T-helper 2 cell treated with Interferon-gamma antibody and Interleukin-4, amounts not matched to agents 5 μg/mL and 100 μg/mL, for 36 hours (primary cell): ENCODE results near the gene FTO.

Experiments used
- DNase-seq: peaks from one replicate; pipeline ENCODE4 v3.0.0; 2021; ENCODE audit warnings: low spot score
- H3K27ac Mint-ChIP-seq: one replicate; pipeline ENCODE4 v1.8.0; 2021; ENCODE audit warnings: mild to moderate bottlenecking, mixed read lengths
- H3K27me3 Mint-ChIP-seq: one replicate; pipeline ENCODE4 v1.8.0; 2021; ENCODE audit warnings: low read depth, mixed read lengths
- H3K36me3 Mint-ChIP-seq: one replicate; pipeline ENCODE4 v1.8.0; 2021; ENCODE audit warnings: low read depth, mixed read lengths
- H3K4me1 Mint-ChIP-seq: one replicate; pipeline ENCODE4 v1.8.0; 2021; ENCODE audit warnings: low read depth, mixed read lengths
- H3K4me3 Mint-ChIP-seq: one replicate; pipeline ENCODE4 v1.8.0; 2022; ENCODE audit warnings: mild to moderate bottlenecking, moderate library complexity, mixed read lengths
- H3K9me3 Mint-ChIP-seq: one replicate; pipeline ENCODE4 v1.8.0; 2021; ENCODE audit warnings: mixed read lengths

The FTO gene

GRCh38 chr16:53913099-53913870 lies 209.3 kb downstream of the FTO start:
- no peaks in the 10 kb centered on the region for H3K9me3 Mint-ChIP-seq
- H3K4me3 Mint-ChIP-seq, result no peak overlapping the region
- peaks cover 46% of the 10 kb centered on the region for H3K4me1 Mint-ChIP-seq
- H3K36me3 Mint-ChIP-seq, result peaks cover 11% of the 10 kb centered on the region
- H3K27ac Mint-ChIP-seq, result no peak overlapping the region
- DNase-seq, result peak; percentile 10
- no peaks in the 10 kb centered on the region for H3K27me3 Mint-ChIP-seq

GRCh38 chr16:53913920-53914319 lies 210.0 kb downstream of the FTO start:
- H3K27me3 Mint-ChIP-seq, result no peaks in the 10 kb centered on the region
- H3K9me3 Mint-ChIP-seq, result no peaks in the 10 kb centered on the region
- H3K4me1 Mint-ChIP-seq, result peaks cover 44% of the 10 kb centered on the region
- DNase-seq, result no peak
- H3K27ac Mint-ChIP-seq, result no peak overlapping the region
- H3K36me3 Mint-ChIP-seq, result peaks cover 7% of the 10 kb centered on the region
- H3K4me3 Mint-ChIP-seq, result no peak overlapping the region

- no peak for DNase-seq
- H3K4me1 Mint-ChIP-seq, result peaks cover 44% of the 10 kb centered on the region
- H3K9me3 Mint-ChIP-seq, result no peaks in the 10 kb centered on the region
- H3K27ac Mint-ChIP-seq, result no peak overlapping the region
- H3K27me3 Mint-ChIP-seq, result no peaks in the 10 kb centered on the region
- no peak overlapping the region for H3K4me3 Mint-ChIP-seq
- H3K36me3 Mint-ChIP-seq, result peaks cover 7% of the 10 kb centered on the region
These were observed 210.8 kb downstream of the FTO start for GRCh38 chr16:53914736-53915135.

GRCh38 chr16:53915452-53916160 lies 211.7 kb downstream of the FTO start:
- H3K4me3 Mint-ChIP-seq, result no peak overlapping the region
- H3K27ac Mint-ChIP-seq, result no peak overlapping the region
- H3K36me3 Mint-ChIP-seq, result peaks cover 7% of the 10 kb centered on the region
- H3K27me3 Mint-ChIP-seq, result no peaks in the 10 kb centered on the region
- no peaks in the 10 kb centered on the region for H3K9me3 Mint-ChIP-seq
- DNase-seq, result no peak
- peaks cover 48% of the 10 kb centered on the region for H3K4me1 Mint-ChIP-seq

- no peaks in the 10 kb centered on the region for H3K9me3 Mint-ChIP-seq
- H3K27me3 Mint-ChIP-seq, result no peaks in the 10 kb centered on the region
- peaks cover 4% of the 10 kb centered on the region for H3K36me3 Mint-ChIP-seq
- no peak overlapping the region for H3K27ac Mint-ChIP-seq
- H3K4me1 Mint-ChIP-seq, result peaks cover 38% of the 10 kb centered on the region
- DNase-seq, result no peak
- H3K4me3 Mint-ChIP-seq, result no peak overlapping the region
These were observed 217.0 kb downstream of the FTO start for GRCh38 chr16:53920988-53921387.

- Mint-ChIP-seq H3K27me3 (no peaks in the 10 kb centered on the region), H3K4me3 (no peak overlapping the region), H3K9me3 (no peaks in the 10 kb centered on the region), H3K4me1 (peaks cover 31% of the 10 kb centered on the region), H3K27ac (peak overlapping the region; percentile 15), H3K36me3 (peaks cover 2% of the 10 kb centered on the region)
- no peak for DNase-seq
These were observed 218.3 kb downstream of the FTO start for GRCh38 chr16:53922067-53922806.

GRCh38 chr16:53922807-53923571 lies 219.0 kb downstream of the FTO start:
- no peak overlapping the region for H3K4me3 Mint-ChIP-seq
- H3K27ac Mint-ChIP-seq, result peak overlapping the region; percentile 15
- no peaks in the 10 kb centered on the region for H3K27me3 Mint-ChIP-seq
- H3K4me1 Mint-ChIP-seq, result peaks cover 31% of the 10 kb centered on the region
- no peaks in the 10 kb centered on the region for H3K9me3 Mint-ChIP-seq
- no peaks in the 10 kb centered on the region for H3K36me3 Mint-ChIP-seq
- DNase-seq, result no peak

- no peak for DNase-seq
- no peaks in the 10 kb centered on the region for H3K27me3 Mint-ChIP-seq
- no peaks in the 10 kb centered on the region for H3K36me3 Mint-ChIP-seq
- H3K4me3 Mint-ChIP-seq, result peak overlapping the region; percentile 16
- no peak overlapping the region for H3K27ac Mint-ChIP-seq
- H3K9me3 Mint-ChIP-seq, result no peaks in the 10 kb centered on the region
- H3K4me1 Mint-ChIP-seq, result peaks cover 33% of the 10 kb centered on the region
These were observed 220.6 kb downstream of the FTO start for GRCh38 chr16:53924331-53925106.

- H3K4me1 Mint-ChIP-seq, result peaks cover 31% of the 10 kb centered on the region
- H3K27ac Mint-ChIP-seq, result peak overlapping the region; percentile 42
- no peak for DNase-seq
- no peaks in the 10 kb centered on the region for H3K27me3 Mint-ChIP-seq
- H3K36me3 Mint-ChIP-seq, result no peaks in the 10 kb centered on the region
- no peaks in the 10 kb centered on the region for H3K9me3 Mint-ChIP-seq
- peak overlapping the region; percentile 16 for H3K4me3 Mint-ChIP-seq
These were observed 221.1 kb downstream of the FTO start for GRCh38 chr16:53925107-53925410.

GRCh38 chr16:53925526-53925925 lies 221.6 kb downstream of the FTO start:
- H3K9me3 Mint-ChIP-seq, result no peaks in the 10 kb centered on the region
- no peak for DNase-seq
- H3K36me3 Mint-ChIP-seq, result no peaks in the 10 kb centered on the region
- peak overlapping the region; percentile 16 for H3K4me3 Mint-ChIP-seq
- H3K4me1 Mint-ChIP-seq, result peaks cover 28% of the 10 kb centered on the region
- no peaks in the 10 kb centered on the region for H3K27me3 Mint-ChIP-seq
- no peak overlapping the region for H3K27ac Mint-ChIP-seq

GRCh38 chr16:53926209-53926608 lies 222.3 kb downstream of the FTO start:
- H3K9me3 Mint-ChIP-seq, result no peaks in the 10 kb centered on the region
- H3K27ac Mint-ChIP-seq, result no peak overlapping the region
- no peak overlapping the region for H3K4me3 Mint-ChIP-seq
- no peaks in the 10 kb centered on the region for H3K27me3 Mint-ChIP-seq
- no peak for DNase-seq
- peaks cover 28% of the 10 kb centered on the region for H3K4me1 Mint-ChIP-seq
- no peaks in the 10 kb centered on the region for H3K36me3 Mint-ChIP-seq

GRCh38 chr16:53932975-53933374 lies 229.0 kb downstream of the FTO start:
- DNase-seq, result no peak
- Mint-ChIP-seq H3K4me1 (peaks cover 8% of the 10 kb centered on the region), H3K27me3 (no peaks in the 10 kb centered on the region), H3K27ac (no peak overlapping the region), H3K36me3 (peaks cover 4% of the 10 kb centered on the region), H3K4me3 (no peak overlapping the region), H3K9me3 (no peaks in the 10 kb centered on the region)

GRCh38 chr16:53933407-53933806 lies 229.5 kb downstream of the FTO start:
- no peak overlapping the region for H3K4me3 Mint-ChIP-seq
- peaks cover 8% of the 10 kb centered on the region for H3K4me1 Mint-ChIP-seq
- no peak for DNase-seq
- no peak overlapping the region for H3K27ac Mint-ChIP-seq
- H3K9me3 Mint-ChIP-seq, result no peaks in the 10 kb centered on the region
- H3K36me3 Mint-ChIP-seq, result peaks cover 4% of the 10 kb centered on the region
- no peaks in the 10 kb centered on the region for H3K27me3 Mint-ChIP-seq
